HEK293 (cell line): Measurements from ENCODE around the gene RAVER2.

ENCODE experiments used
- REPIN1 ChIP-seq: fragments of 450-650 bp; formaldehyde crosslinking; IDR thresholded peaks from 2 replicates; pipeline ENCODE4 v1.5.1; 2017; ENCODE audit warnings: missing biosample characterization, missing genetic modification characterization, low read depth
- TSHZ1 ChIP-seq: fragments of 450-650 bp; formaldehyde crosslinking; IDR thresholded peaks from 2 replicates; pipeline ENCODE4 v1.5.1; 2016; ENCODE audit warnings: missing biosample characterization, missing genetic modification characterization, borderline replicate concordance
- YY1 ChIP-seq: fragments of 450-650 bp; formaldehyde crosslinking; IDR thresholded peaks from 2 replicates; pipeline ENCODE4 v1.5.1; 2018; ENCODE audit warnings: missing biosample characterization, missing genetic modification characterization
- ZBTB11 ChIP-seq: fragments of 450-650 bp; formaldehyde crosslinking; conservative IDR thresholded peaks from 2 replicates; pipeline ENCODE4 v1.5.1; 2016; ENCODE audit warnings: low read depth, missing biosample characterization, missing genetic modification characterization
- ZEB2 ChIP-seq: fragments of 450-650 bp; formaldehyde crosslinking; IDR thresholded peaks from 2 replicates; pipeline ENCODE4 v1.5.1; 2016; ENCODE audit warnings: missing biosample characterization, missing genetic modification characterization
- ZNF146 ChIP-seq: fragments of 450-650 bp; formaldehyde crosslinking; IDR thresholded peaks from 2 replicates; pipeline ENCODE4 v1.5.1; 2016; ENCODE audit warnings: missing biosample characterization, missing genetic modification characterization
- ZNF175 ChIP-seq: fragments of 450-650 bp; formaldehyde crosslinking; IDR thresholded peaks from 2 replicates; pipeline ENCODE4 v1.5.1; 2016; ENCODE audit warnings: missing biosample characterization, missing genetic modification characterization
- ZNF529 ChIP-seq: fragments of 450-650 bp; formaldehyde crosslinking; IDR thresholded peaks from 2 replicates; pipeline ENCODE4 v1.5.1; 2017; ENCODE audit warnings: missing genetic modification characterization, missing biosample characterization; ENCODE audit not compliant: insufficient replicate concordance
- ZSCAN16 ChIP-seq: fragments of 450-650 bp; formaldehyde crosslinking; IDR thresholded peaks from 2 replicates; pipeline ENCODE4 v1.5.1; 2016; ENCODE audit warnings: missing biosample characterization, missing genetic modification characterization

DNA sequence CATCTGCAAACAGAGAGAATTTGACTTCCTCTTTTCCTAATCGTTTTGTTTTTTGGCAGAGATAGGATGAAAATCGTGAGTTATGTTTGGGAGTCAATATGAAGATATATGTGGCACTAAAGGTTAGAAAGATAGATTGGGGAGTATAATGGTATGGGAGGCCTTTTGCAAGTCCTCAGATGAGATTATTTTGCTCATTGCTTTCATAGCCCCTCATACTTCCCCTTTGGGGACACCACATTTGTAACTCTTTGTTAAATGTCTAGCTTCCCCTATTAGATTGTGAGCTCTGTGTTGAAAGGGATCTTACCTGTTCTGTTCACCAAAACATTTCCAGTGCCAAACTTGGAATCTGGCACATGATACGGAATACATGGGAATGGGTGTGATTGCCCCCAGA lies 30.2 kb downstream of the RAVER2 start:
- TF ChIP-seq ZSCAN16 (no peak), ZNF175 (tag by site-specific recombination) (no peak), ZNF529 (tag by site-specific recombination) (no peak), ZNF146 (tag by site-specific recombination) (no peak), ZEB2 (tag by site-specific recombination) (no peak), TSHZ1 (tag by site-specific recombination) (no peak), ZBTB11 (tag by site-specific recombination) (no peak), YY1 (tag by site-specific recombination) (no peak), REPIN1 (tag by site-specific recombination) (no peak)
